CD14-positive monocyte (primary cell): ENCODE measurements around the gene TANGO2. TPM values are rescaled to one million over a fixed set of nuclear protein-coding genes. Genes with fewer than 3 reads are reported as not detected.

Source experiments
- DNase-seq, 3 donors: peaks; one replicate each; pipeline ENCODE4 v3.0.0-alpha.2; 2011 to 2022
- H2AFZ ChIP-seq: 2 replicates; pipeline ENCODE4 v1.6.0; 2012; ENCODE audit warnings: mild to moderate bottlenecking, low read depth, low read length, inconsistent platforms; ENCODE audit not compliant: insufficient read depth, poor library complexity, severe bottlenecking
- H3K27ac ChIP-seq, 2 donors: 1 replicate in 1 of 2; 2 replicates in 1 of 2; pipeline ENCODE4 v1.5.1; 2012 to 2013; ENCODE audit warnings: low read length in 2 of 2, control low read depth in 1 of 2, inconsistent platforms in 1 of 2, low read depth in 1 of 2, mild to moderate bottlenecking in 1 of 2
- H3K27me3 ChIP-seq, 2 donors: one replicate each; pipeline versions ENCODE4 v1.6.0 to v1.6.1; 2011 to 2013; ENCODE audit warnings: low read length in 2 of 2; ENCODE audit not compliant: control insufficient read depth in 2 of 2, insufficient read depth in 2 of 2
- H3K36me3 ChIP-seq, 2 donors: replicated peaks in 1 of 2; 1 replicate in 1 of 2; 2 replicates in 1 of 2; pipeline versions ENCODE4 v1.5.1 to v1.6.1; 2012 to 2013; ENCODE audit warnings: low read length in 2 of 2, control low read depth in 1 of 2, inconsistent platforms in 1 of 2, mild to moderate bottlenecking in 1 of 2; ENCODE audit not compliant: insufficient read depth in 2 of 2, control insufficient read depth in 1 of 2
- H3K4me1 ChIP-seq, 2 donors: 1 replicate in 1 of 2; 2 replicates in 1 of 2; pipeline versions ENCODE4 v1.5.1 to v1.6.1; 2012 to 2013; ENCODE audit warnings: low read length in 2 of 2, control low read depth in 1 of 2, inconsistent platforms in 1 of 2, mild to moderate bottlenecking in 1 of 2, moderate library complexity in 1 of 2; ENCODE audit not compliant: insufficient read depth in 2 of 2, control insufficient read depth in 1 of 2
- H3K4me2 ChIP-seq: replicated peaks from 2 replicates; pipeline ENCODE3; 2012; ENCODE audit warnings: low read length, moderate library complexity, mild to moderate bottlenecking; ENCODE audit not compliant: poor library complexity, severe bottlenecking; ENCODE audit errors: extremely low read depth
- H3K4me3 ChIP-seq, 3 experiments: fragments of 200-600 bp in 1 of 3; sonication (generic) in 1 of 3; replicated peaks in 1 of 3; 1 replicate in 2 of 3; 2 replicates in 1 of 3; pipeline ENCODE4 v1.5.1; 2011 to 2013; ENCODE audit warnings: low read length in 3 of 3, mild to moderate bottlenecking in 3 of 3, control low read depth in 2 of 3, low read depth in 2 of 3, inconsistent platforms in 1 of 3, moderate library complexity in 1 of 3
- H3K79me2 ChIP-seq: 2 replicates; pipeline ENCODE4 v1.6.0; 2012; ENCODE audit warnings: mild to moderate bottlenecking, control low read depth, inconsistent platforms, low read length, moderate library complexity; ENCODE audit not compliant: insufficient read depth
- H3K9ac ChIP-seq: 2 replicates; pipeline ENCODE4 v1.6.0; 2017; ENCODE audit warnings: low read length, mild to moderate bottlenecking; ENCODE audit not compliant: insufficient read depth, poor library complexity, severe bottlenecking
- H3K9me3 ChIP-seq, 2 donors: replicated peaks in 1 of 2; 1 replicate in 1 of 2; 2 replicates in 1 of 2; pipeline versions ENCODE4 v1.5.1 to v1.6.1; 2012 to 2013; ENCODE audit warnings: low read length in 2 of 2, control low read depth in 1 of 2; ENCODE audit not compliant: control insufficient read depth in 1 of 2, insufficient read depth in 1 of 2
- H4K20me1 ChIP-seq: 2 replicates; pipeline ENCODE4 v1.6.0; 2012; ENCODE audit warnings: mild to moderate bottlenecking, low read length, control low read depth, moderate library complexity; ENCODE audit not compliant: insufficient read depth
- H3K27ac Mint-ChIP-seq, 7 donors: one replicate each; pipeline ENCODE4 v1.8.0; 2020; ENCODE audit warnings: mild to moderate bottlenecking in 7 of 7, mixed read lengths in 7 of 7, moderate library complexity in 6 of 7, inconsistent platforms in 2 of 7
- H3K27me3 Mint-ChIP-seq, 3 donors: one replicate each; pipeline ENCODE4 v1.8.0; 2021 to 2022; ENCODE audit warnings: low read depth in 3 of 3, mild to moderate bottlenecking in 3 of 3, mixed read lengths in 3 of 3, moderate library complexity in 3 of 3, inconsistent platforms in 1 of 3
- H3K36me3 Mint-ChIP-seq, 2 donors: one replicate each; pipeline ENCODE4 v1.8.0; 2020; ENCODE audit warnings: mixed read lengths in 2 of 2, inconsistent platforms in 1 of 2, mild to moderate bottlenecking in 1 of 2
- H3K4me1 Mint-ChIP-seq: one replicate; pipeline ENCODE4 v1.8.0; 2020; ENCODE audit warnings: mild to moderate bottlenecking, mixed read lengths
- H3K4me3 Mint-ChIP-seq, 2 donors: one replicate each; pipeline ENCODE4 v1.8.0; 2020; ENCODE audit warnings: mild to moderate bottlenecking in 2 of 2, mixed read lengths in 2 of 2, moderate library complexity in 1 of 2
- H3K9me3 Mint-ChIP-seq, 7 donors: one replicate each; pipeline ENCODE4 v1.8.0; 2020 to 2022; ENCODE audit warnings: mixed read lengths in 7 of 7, mild to moderate bottlenecking in 6 of 7, moderate library complexity in 6 of 7, inconsistent platforms in 2 of 7
- CTCF ChIP-seq: fragments of 200-600 bp; IDR thresholded peaks from one replicate; pipeline ENCODE4 v1.8.0; 2022; ENCODE audit warnings: antibody characterized with exemption, mild to moderate bottlenecking
- WGBS: methylation state at CpG from one replicate; pipeline ENCODE4 v1.1.5; 2013; ENCODE audit warnings: missing lambda C conversion rate; ENCODE audit not compliant: insufficient coverage; 5-methylcytosine and 5-hydroxymethylcytosine counted together
- intact Hi-C, 2 donors: fragments of 100-400 bp; cut with micrococcal nuclease; formaldehyde crosslinking; loops; one replicate each; pipeline versions ENCODE4 v1.15.0 to v1.15.1; 2023
- polyA plus RNA-seq, 3 donors: library from polyadenylated mRNA; depleted of rRNA in 1 of 3; unstranded in 2 of 3; stranded (reverse) in 1 of 3; fragments of 300-500 nt in 2 of 3; fragments of >200 nt in 1 of 3; fragmentation: Illumina TruSeq in 2 of 3; gene quantifications; 1 replicate in 2 of 3; 2 replicates in 1 of 3; pipeline ENCODE4 v1.2.3, GENCODE V29; 2012 to 2021

TANGO2 gene
- polyA plus RNA-seq, 3 donors: 56.4 to 94.9 (median 58.2) TPM

GRCh38 chr22:20093418-20094196 lies 72.7 kb downstream of the TANGO2 start:
- Mint-ChIP-seq H3K36me3 (peaks cover 92 to 99% of the 10 kb centered on the region in 2 donors), H3K27ac (no peak overlapping the region), H3K27me3 (peaks cover 0 to 4% (median 0%) of the 10 kb centered on the region in 3 donors), H3K4me3 (no peak overlapping the region), H3K4me1 (no peaks in the 10 kb centered on the region), H3K9me3 (peaks cover 0 to 4% (median 2%) of the 10 kb centered on the region in 7 donors)
- Histone ChIP-seq H3K4me1 (no peaks in the 10 kb centered on the region), H3K4me3 (no peak overlapping the region), H3K4me2 (no peak overlapping the region), H3K79me2 (peaks cover 4% of the 10 kb centered on the region), H3K27me3 (no peaks in the 10 kb centered on the region), H3K9ac (no peak overlapping the region), H3K9me3 (no peaks in the 10 kb centered on the region), H3K36me3 (peaks cover 91 to 95% of the 10 kb centered on the region in 2 donors), H2AFZ (no peak overlapping the region), H3K27ac (no peak overlapping the region), H4K20me1 (no peaks in the 10 kb centered on the region)
- no peak for TF ChIP-seq CTCF
- no peak for DNase-seq
- intact Hi-C loops: no loop called here
- WGBS: 98% methylated on average over 9 of the region's 13 CpGs

- no peaks in the 10 kb centered on the region for H3K4me1 ChIP-seq
- WGBS: 98% methylated on average over 14 of the region's 15 CpGs
- peaks cover 91 to 95% of the 10 kb centered on the region in 2 donors for H3K36me3 ChIP-seq
- TF ChIP-seq CTCF: no peak
- intact Hi-C loops: no loop called here
- peaks cover 0 to 4% (median 2%) of the 10 kb centered on the region in 7 donors for H3K9me3 Mint-ChIP-seq
- H4K20me1 ChIP-seq: no peaks in the 10 kb centered on the region
- no peak overlapping the region for H2AFZ ChIP-seq
- H3K9ac ChIP-seq: no peak overlapping the region
- peaks cover 4% of the 10 kb centered on the region for H3K79me2 ChIP-seq
- H3K4me1 Mint-ChIP-seq: no peaks in the 10 kb centered on the region
- DNase-seq: no peak
- no peak overlapping the region for H3K4me3 ChIP-seq
- H3K27me3 ChIP-seq: no peaks in the 10 kb centered on the region
- no peak overlapping the region for H3K4me2 ChIP-seq
- no peak overlapping the region for H3K4me3 Mint-ChIP-seq
- peaks cover 0 to 4% (median 0%) of the 10 kb centered on the region in 3 donors for H3K27me3 Mint-ChIP-seq
- no peak overlapping the region for H3K27ac ChIP-seq
- no peaks in the 10 kb centered on the region for H3K9me3 ChIP-seq
- H3K27ac Mint-ChIP-seq: no peak overlapping the region
- H3K36me3 Mint-ChIP-seq: peaks cover 91 to 99% of the 10 kb centered on the region in 2 donors
These were observed 73.4 kb downstream of the TANGO2 start for GRCh38 chr22:20094197-20094807.
